GM23338 (cell line): ENCODE measurements around the gene TBX2.

ENCODE experiments used
- CTCF ChIP-seq, 2 experiments: fragments of 200-600 bp in 1 of 2; sonication (generic) in 1 of 2; conservative IDR thresholded peaks; 2 replicates each; pipeline versions ENCODE4 v1.5.1 to v1.6.1; 2016 to 2017; ENCODE audit warnings: antibody characterized with exemption in 2 of 2, low read depth in 2 of 2, mild to moderate bottlenecking in 2 of 2, moderate library complexity in 1 of 2
- NANOG ChIP-seq: IDR thresholded peaks from 2 replicates; pipeline ENCODE4 v1.6.1; 2016; ENCODE audit warnings: antibody characterized with exemption, borderline replicate concordance

GRCh38 chr17:61436273-61436672, 36.6 kb downstream of the TBX2 start:
- TF ChIP-seq NANOG: no peak
- no peak for TF ChIP-seq CTCF (conservative IDR thresholded peaks at IDR 0.05; ENCODE audit: low read depth in 2 of 2)
